HCT116 (cell line): Measurements from ENCODE around the gene HERC2.

Experiments
- CTCF ChIP-seq, 3 experiments: fragments of 200-600 bp in 1 of 3; sonication (generic) in 1 of 3; IDR thresholded peaks in 2 of 3; conservative IDR thresholded peaks in 1 of 3; 2 replicates each; pipeline ENCODE4 v1.5.1; 2012 to 2017; ENCODE audit warnings: low read depth in 2 of 3, low read length in 2 of 3, antibody characterized with exemption in 1 of 3, borderline replicate concordance in 1 of 3, control low read depth in 1 of 3, mild to moderate bottlenecking in 1 of 3, mixed read lengths in 1 of 3, mixed run types in 1 of 3, moderate library complexity in 1 of 3; ENCODE audit not compliant: insufficient read depth in 1 of 3
- EZH2 ChIP-seq: fragments of 200-600 bp; sonication (generic); IDR thresholded peaks from 2 replicates; pipeline ENCODE4 v1.6.1; 2017; ENCODE audit warnings: antibody characterized with exemption, mixed run types
- EZH2phosphoT487 ChIP-seq: fragments of 200-600 bp; IDR thresholded peaks from 2 replicates; pipeline ENCODE4 v1.6.1; 2018; ENCODE audit warnings: antibody characterized with exemption, borderline replicate concordance
- JUND ChIP-seq: IDR thresholded peaks from 2 replicates; pipeline ENCODE4 v1.6.1; 2012
- MAX ChIP-seq: IDR thresholded peaks from 2 replicates; pipeline ENCODE4 v1.6.1; 2012
- POLR2A ChIP-seq: IDR thresholded peaks from 2 replicates; pipeline ENCODE4 v1.7.0; 2011; ENCODE audit warnings: borderline replicate concordance; ENCODE audit not compliant: insufficient read depth, insufficient read length; ENCODE audit errors: extremely low read depth
- POLR2AphosphoS5 ChIP-seq: IDR thresholded peaks from 2 replicates; pipeline ENCODE4 v1.6.1; 2011; ENCODE audit warnings: mild to moderate bottlenecking, low read depth, low read length, moderate library complexity
- RAD21 ChIP-seq: IDR thresholded peaks from 2 replicates; pipeline ENCODE4 v1.6.1; 2012; ENCODE audit warnings: low read depth, mild to moderate bottlenecking
- REST ChIP-seq: IDR thresholded peaks from 2 replicates; pipeline ENCODE4 v1.6.1; 2012; ENCODE audit warnings: low read depth
- SP1 ChIP-seq: IDR thresholded peaks from 2 replicates; pipeline ENCODE4 v1.6.1; 2012; ENCODE audit warnings: low read depth

GRCh38 chr15:28103831-28104230 is 218.1 kb downstream of the HERC2 start:
- TF ChIP-seq CTCF (IDR thresholded peaks at IDR 0.05 in 2 of 3, conservative IDR thresholded peaks at IDR 0.05 in 1 of 3; ENCODE audit: borderline replicate concordance in 1 of 3, insufficient read depth in 1 of 3, low read depth in 2 of 3, low read length in 2 of 3) (no peak), EZH2 (no peak), SP1 (no peak), POLR2AphosphoS5 (no peak), REST (no peak), POLR2A (no peak), JUND (no peak), MAX (no peak), EZH2phosphoT487 (no peak), RAD21 (no peak)
